GM23338 (cell line): ENCODE measurements around the gene BEST2. TPM values are rescaled to one million over a fixed set of nuclear protein-coding genes. Genes with fewer than 3 reads are reported as not detected.

ENCODE experiments used
- ATAC-seq: fragments of 200-7000 bp; cut with Tn5 transposase; 3 replicates; pipeline ENCODE4 v1.9.1; 2020
- DNase-seq: peaks from one replicate; pipeline ENCODE4 v3.0.0-alpha.2; 2015; ENCODE audit warnings: low spot score
- H2AFZ ChIP-seq: fragments of 200-600 bp; sonication (generic); 2 replicates; pipeline ENCODE4 v1.8.0; 2016; ENCODE audit warnings: antibody characterized with exemption, mild to moderate bottlenecking, moderate library complexity
- H3F3A ChIP-seq: fragments of 200-600 bp; sonication (generic); replicated peaks from 2 replicates; pipeline ENCODE4 v1.8.0; 2017; ENCODE audit warnings: antibody characterized with exemption, mixed run types, low read depth
- H3K27ac ChIP-seq: fragments of 200-600 bp; sonication (generic); 2 replicates; pipeline ENCODE4 v1.6.1; 2016; ENCODE audit warnings: low read depth
- H3K27me3 ChIP-seq: fragments of 200-600 bp; sonication (generic); 2 replicates; pipeline ENCODE4 v1.8.0; 2016; ENCODE audit warnings: mild to moderate bottlenecking, mixed run types, moderate library complexity; ENCODE audit not compliant: insufficient read depth
- H3K36me3 ChIP-seq: fragments of 200-600 bp; sonication (generic); 2 replicates; pipeline ENCODE4 v1.8.0; 2016; ENCODE audit warnings: mild to moderate bottlenecking; ENCODE audit not compliant: insufficient read depth
- H3K4me1 ChIP-seq: fragments of 200-600 bp; sonication (generic); 2 replicates; pipeline ENCODE4 v1.8.0; 2016; ENCODE audit warnings: mild to moderate bottlenecking, moderate library complexity; ENCODE audit not compliant: insufficient read depth
- H3K4me2 ChIP-seq: fragments of 200-600 bp; sonication (generic); 2 replicates; pipeline ENCODE4 v1.7.1; 2017; ENCODE audit warnings: mixed run types
- H3K4me3 ChIP-seq: fragments of 200-600 bp; sonication (generic); 2 replicates; pipeline ENCODE4 v1.6.1; 2016; ENCODE audit warnings: mixed run types
- H3K79me2 ChIP-seq: fragments of 200-600 bp; sonication (generic); replicated peaks from 2 replicates; pipeline ENCODE4 v1.8.0; 2017; ENCODE audit warnings: mild to moderate bottlenecking; ENCODE audit not compliant: insufficient read depth
- H3K9me2 ChIP-seq: fragments of 200-600 bp; sonication (generic); 2 replicates; pipeline ENCODE4 v1.8.0; 2017; ENCODE audit not compliant: insufficient read depth
- H4K20me1 ChIP-seq: fragments of 200-600 bp; sonication (generic); replicated peaks from 2 replicates; pipeline ENCODE4 v1.8.0; 2017; ENCODE audit warnings: mild to moderate bottlenecking; ENCODE audit not compliant: insufficient read depth
- H3K27ac Mint-ChIP-seq: 2 replicates; pipeline ENCODE4 v1.8.0; 2020; ENCODE audit warnings: inconsistent platforms, mild to moderate bottlenecking, moderate library complexity, mixed read lengths
- H3K27me3 Mint-ChIP-seq: 3 replicates; pipeline ENCODE4 v1.8.0; 2022; ENCODE audit warnings: low read depth, mild to moderate bottlenecking, moderate library complexity, mixed read lengths, inconsistent platforms; ENCODE audit not compliant: insufficient read depth, poor library complexity
- H3K36me3 Mint-ChIP-seq: 3 replicates; pipeline ENCODE4 v1.8.0; 2021; ENCODE audit warnings: low read depth, mild to moderate bottlenecking, inconsistent platforms, moderate library complexity, mixed read lengths
- H3K4me1 Mint-ChIP-seq: 3 replicates; pipeline ENCODE4 v1.8.0; 2020; ENCODE audit warnings: mild to moderate bottlenecking, inconsistent platforms, mixed read lengths
- H3K4me3 Mint-ChIP-seq: 3 replicates; pipeline ENCODE4 v1.8.0; 2021; ENCODE audit warnings: moderate library complexity, mild to moderate bottlenecking, inconsistent platforms, mixed read lengths
- H3K9me3 Mint-ChIP-seq: 3 replicates; pipeline ENCODE4 v1.8.0; 2020; ENCODE audit warnings: moderate library complexity, mild to moderate bottlenecking, inconsistent platforms, mixed read lengths
- CREB1 ChIP-seq: fragments of 250-450 bp; sonication (Bioruptor Pico); IDR thresholded peaks from 2 replicates; pipeline ENCODE4 v1.5.0; 2020; ENCODE audit warnings: low read depth, mild to moderate bottlenecking, moderate library complexity
- JUNB ChIP-seq: IDR thresholded peaks from one replicate; pipeline ENCODE4 v1.6.1; 2016; ENCODE audit warnings: antibody characterized with exemption; ENCODE audit not compliant: unreplicated experiment
- NANOG ChIP-seq: IDR thresholded peaks from 2 replicates; pipeline ENCODE4 v1.6.1; 2016; ENCODE audit warnings: antibody characterized with exemption, borderline replicate concordance
- ZNF114 ChIP-seq: fragments of 250-450 bp; sonication (Bioruptor Pico); IDR thresholded peaks from 2 replicates; pipeline ENCODE4 v1.5.0; 2020; ENCODE audit warnings: mild to moderate bottlenecking, moderate library complexity
- ZNF331 ChIP-seq: fragments of 250-450 bp; sonication (Bioruptor Pico); IDR thresholded peaks from 2 replicates; pipeline ENCODE4 v1.5.0; 2020; ENCODE audit warnings: low read depth, mild to moderate bottlenecking, moderate library complexity
- polyA plus RNA-seq: library from polyadenylated mRNA; unstranded; fragments of >200 nt; fragmentation: Nextera tagmentation; extraction: Ambion mirVana; gene quantifications from 2 replicates; pipeline ENCODE4 v1.2.1, GENCODE V29; 2016
- total RNA-seq: library from RNA; depleted of rRNA; stranded (reverse); fragments of >200 nt; shearing (Covaris generic); gene quantifications from 2 replicates; pipeline ENCODE4 v1.2.3, GENCODE V29; 2014
- TF ChIP-seq, protein P1 (sequence below): fragments of 250-450 bp; sonication (Bioruptor Pico); IDR thresholded peaks from 2 replicates; pipeline ENCODE4 v1.5.0; 2020; ENCODE audit warnings: mild to moderate bottlenecking, moderate library complexity
- TF ChIP-seq, protein P2 (sequence below): IDR thresholded peaks from 2 replicates; pipeline ENCODE4 v1.6.1; 2016; ENCODE audit warnings: antibody characterized with exemption
- TF ChIP-seq, protein P3 (sequence below), 2 experiments: fragments of 200-600 bp in 1 of 2; sonication (generic) in 1 of 2; conservative IDR thresholded peaks; 2 replicates each; pipeline versions ENCODE4 v1.5.1 to v1.6.1; 2016 to 2017; ENCODE audit warnings: antibody characterized with exemption in 2 of 2, low read depth in 2 of 2, mild to moderate bottlenecking in 2 of 2, moderate library complexity in 1 of 2

Gene BEST2
- total and polyA plus RNA-seq, 2 experiments from 2014 or later = 1.2 to 10.4 TPM

GRCh38 chr19:12736995-12737834 is 14.4 kb upstream of the BEST2 start, which contains the start of gene GET3 (continued):
- TF ChIP-seq, protein P1, sequence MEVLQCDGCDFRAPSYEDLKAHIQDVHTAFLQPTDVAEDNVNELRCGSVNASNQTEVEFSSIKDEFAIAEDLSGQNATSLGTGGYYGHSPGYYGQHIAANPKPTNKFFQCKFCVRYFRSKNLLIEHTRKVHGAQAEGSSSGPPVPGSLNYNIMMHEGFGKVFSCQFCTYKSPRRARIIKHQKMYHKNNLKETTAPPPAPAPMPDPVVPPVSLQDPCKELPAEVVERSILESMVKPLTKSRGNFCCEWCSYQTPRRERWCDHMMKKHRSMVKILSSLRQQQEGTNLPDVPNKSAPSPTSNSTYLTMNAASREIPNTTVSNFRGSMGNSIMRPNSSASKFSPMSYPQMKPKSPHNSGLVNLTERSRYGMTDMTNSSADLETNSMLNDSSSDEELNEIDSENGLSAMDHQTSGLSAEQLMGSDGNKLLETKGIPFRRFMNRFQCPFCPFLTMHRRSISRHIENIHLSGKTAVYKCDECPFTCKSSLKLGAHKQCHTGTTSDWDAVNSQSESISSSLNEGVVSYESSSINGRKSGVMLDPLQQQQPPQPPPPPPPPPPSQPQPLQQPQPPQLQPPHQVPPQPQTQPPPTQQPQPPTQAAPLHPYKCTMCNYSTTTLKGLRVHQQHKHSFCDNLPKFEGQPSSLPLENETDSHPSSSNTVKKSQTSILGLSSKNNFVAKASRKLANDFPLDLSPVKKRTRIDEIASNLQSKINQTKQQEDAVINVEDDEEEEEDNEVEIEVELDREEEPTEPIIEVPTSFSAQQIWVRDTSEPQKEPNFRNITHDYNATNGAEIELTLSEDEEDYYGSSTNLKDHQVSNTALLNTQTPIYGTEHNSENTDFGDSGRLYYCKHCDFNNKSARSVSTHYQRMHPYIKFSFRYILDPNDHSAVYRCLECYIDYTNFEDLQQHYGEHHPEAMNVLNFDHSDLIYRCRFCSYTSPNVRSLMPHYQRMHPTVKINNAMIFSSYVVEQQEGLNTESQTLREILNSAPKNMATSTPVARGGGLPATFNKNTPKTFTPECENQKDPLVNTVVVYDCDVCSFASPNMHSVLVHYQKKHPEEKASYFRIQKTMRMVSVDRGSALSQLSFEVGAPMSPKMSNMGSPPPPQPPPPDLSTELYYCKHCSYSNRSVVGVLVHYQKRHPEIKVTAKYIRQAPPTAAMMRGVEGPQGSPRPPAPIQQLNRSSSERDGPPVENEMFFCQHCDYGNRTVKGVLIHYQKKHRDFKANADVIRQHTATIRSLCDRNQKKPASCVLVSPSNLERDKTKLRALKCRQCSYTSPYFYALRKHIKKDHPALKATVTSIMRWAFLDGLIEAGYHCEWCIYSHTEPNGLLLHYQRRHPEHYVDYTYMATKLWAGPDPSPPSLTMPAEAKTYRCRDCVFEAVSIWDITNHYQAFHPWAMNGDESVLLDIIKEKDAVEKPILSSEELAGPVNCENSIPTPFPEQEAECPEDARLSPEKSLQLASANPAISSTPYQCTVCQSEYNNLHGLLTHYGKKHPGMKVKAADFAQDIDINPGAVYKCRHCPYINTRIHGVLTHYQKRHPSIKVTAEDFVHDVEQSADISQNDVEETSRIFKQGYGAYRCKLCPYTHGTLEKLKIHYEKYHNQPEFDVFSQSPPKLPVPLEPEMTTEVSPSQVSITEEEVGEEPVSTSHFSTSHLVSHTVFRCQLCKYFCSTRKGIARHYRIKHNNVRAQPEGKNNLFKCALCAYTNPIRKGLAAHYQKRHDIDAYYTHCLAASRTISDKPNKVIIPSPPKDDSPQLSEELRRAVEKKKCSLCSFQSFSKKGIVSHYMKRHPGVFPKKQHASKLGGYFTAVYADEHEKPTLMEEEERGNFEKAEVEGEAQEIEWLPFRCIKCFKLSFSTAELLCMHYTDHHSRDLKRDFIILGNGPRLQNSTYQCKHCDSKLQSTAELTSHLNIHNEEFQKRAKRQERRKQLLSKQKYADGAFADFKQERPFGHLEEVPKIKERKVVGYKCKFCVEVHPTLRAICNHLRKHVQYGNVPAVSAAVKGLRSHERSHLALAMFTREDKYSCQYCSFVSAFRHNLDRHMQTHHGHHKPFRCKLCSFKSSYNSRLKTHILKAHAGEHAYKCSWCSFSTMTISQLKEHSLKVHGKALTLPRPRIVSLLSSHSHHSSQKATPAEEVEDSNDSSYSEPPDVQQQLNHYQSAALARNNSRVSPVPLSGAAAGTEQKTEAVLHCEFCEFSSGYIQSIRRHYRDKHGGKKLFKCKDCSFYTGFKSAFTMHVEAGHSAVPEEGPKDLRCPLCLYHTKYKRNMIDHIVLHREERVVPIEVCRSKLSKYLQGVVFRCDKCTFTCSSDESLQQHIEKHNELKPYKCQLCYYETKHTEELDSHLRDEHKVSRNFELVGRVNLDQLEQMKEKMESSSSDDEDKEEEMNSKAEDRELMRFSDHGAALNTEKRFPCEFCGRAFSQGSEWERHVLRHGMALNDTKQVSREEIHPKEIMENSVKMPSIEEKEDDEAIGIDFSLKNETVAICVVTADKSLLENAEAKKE (CRISPR knock-in tag) = no peak
- TF ChIP-seq, protein P2, sequence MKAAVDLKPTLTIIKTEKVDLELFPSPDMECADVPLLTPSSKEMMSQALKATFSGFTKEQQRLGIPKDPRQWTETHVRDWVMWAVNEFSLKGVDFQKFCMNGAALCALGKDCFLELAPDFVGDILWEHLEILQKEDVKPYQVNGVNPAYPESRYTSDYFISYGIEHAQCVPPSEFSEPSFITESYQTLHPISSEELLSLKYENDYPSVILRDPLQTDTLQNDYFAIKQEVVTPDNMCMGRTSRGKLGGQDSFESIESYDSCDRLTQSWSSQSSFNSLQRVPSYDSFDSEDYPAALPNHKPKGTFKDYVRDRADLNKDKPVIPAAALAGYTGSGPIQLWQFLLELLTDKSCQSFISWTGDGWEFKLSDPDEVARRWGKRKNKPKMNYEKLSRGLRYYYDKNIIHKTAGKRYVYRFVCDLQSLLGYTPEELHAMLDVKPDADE = peak; percentile 54; the same call in 1 of the 2 replicates
- TF ChIP-seq CREB1 (CRISPR knock-in tag) = 0 out of 2 replicates have a peak, but pooled peaks have one; percentile 33
- TF ChIP-seq JUNB = no peak
- no peak for TF ChIP-seq ZNF331 (CRISPR knock-in tag)
- no peak for TF ChIP-seq ZNF114 (CRISPR knock-in tag)

DNA sequence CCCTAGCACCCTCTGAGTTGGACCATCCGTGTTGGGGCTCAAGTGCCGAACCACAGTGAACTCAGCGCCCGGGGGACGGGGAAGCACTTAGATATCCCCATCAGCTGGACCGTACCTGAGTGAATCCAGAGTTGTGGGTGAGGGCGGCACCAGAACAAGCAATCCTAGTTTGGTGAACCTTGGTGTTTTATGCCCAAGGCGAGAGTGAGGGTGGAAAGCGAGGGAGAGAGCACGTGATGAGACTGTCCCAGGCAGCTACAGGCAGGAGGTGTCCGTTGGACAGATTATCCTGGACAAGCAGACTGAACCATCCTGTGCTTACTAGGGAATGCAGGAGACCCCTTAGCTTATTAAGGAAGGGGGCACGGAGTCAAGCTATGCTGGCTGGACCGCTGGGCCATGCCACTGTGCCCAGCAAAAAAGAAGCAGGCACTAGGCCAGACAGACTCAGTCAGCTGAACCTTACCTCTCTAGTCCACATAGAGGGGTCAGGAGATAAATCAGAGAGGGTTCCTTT is 13.7 kb upstream of the BEST2 start:
- H3F3A ChIP-seq = peaks cover 4% of the 10 kb centered on the region; the same call in 1 of the 2 replicates
- Mint-ChIP-seq H3K4me3 (peak overlapping the region; percentile 100), H3K9me3 (no peaks in the 10 kb centered on the region), H3K36me3 (peaks cover 26% of the 10 kb centered on the region), H3K27me3 (peaks cover 11% of the 10 kb centered on the region), H3K27ac (peak overlapping the region; percentile 99), H3K4me1 (peaks cover 11% of the 10 kb centered on the region)
- no peak for DNase-seq
- H3K27ac ChIP-seq = no peak overlapping the region
- peaks cover 26% of the 10 kb centered on the region for H3K79me2 ChIP-seq
- H3K27me3 ChIP-seq = no peaks in the 10 kb centered on the region
- no peak for ATAC-seq
- peaks cover 4% of the 10 kb centered on the region; the same call in 1 of the 2 replicates for H3K4me1 ChIP-seq
- peak overlapping the region; percentile 57 for H3K4me3 ChIP-seq
- peaks cover 10% of the 10 kb centered on the region for H4K20me1 ChIP-seq
- peak overlapping the region; percentile 93 for H3K4me2 ChIP-seq
- no peaks in the 10 kb centered on the region; the same call in 1 of the 2 replicates for H3K36me3 ChIP-seq
- no peaks in the 10 kb centered on the region for H3K9me2 ChIP-seq
- no peak overlapping the region for H2AFZ ChIP-seq
- TF ChIP-seq, protein P2 = no peak
- TF ChIP-seq NANOG (no peak), CREB1 (CRISPR knock-in tag) (no peak)
- TF ChIP-seq, protein P3, sequence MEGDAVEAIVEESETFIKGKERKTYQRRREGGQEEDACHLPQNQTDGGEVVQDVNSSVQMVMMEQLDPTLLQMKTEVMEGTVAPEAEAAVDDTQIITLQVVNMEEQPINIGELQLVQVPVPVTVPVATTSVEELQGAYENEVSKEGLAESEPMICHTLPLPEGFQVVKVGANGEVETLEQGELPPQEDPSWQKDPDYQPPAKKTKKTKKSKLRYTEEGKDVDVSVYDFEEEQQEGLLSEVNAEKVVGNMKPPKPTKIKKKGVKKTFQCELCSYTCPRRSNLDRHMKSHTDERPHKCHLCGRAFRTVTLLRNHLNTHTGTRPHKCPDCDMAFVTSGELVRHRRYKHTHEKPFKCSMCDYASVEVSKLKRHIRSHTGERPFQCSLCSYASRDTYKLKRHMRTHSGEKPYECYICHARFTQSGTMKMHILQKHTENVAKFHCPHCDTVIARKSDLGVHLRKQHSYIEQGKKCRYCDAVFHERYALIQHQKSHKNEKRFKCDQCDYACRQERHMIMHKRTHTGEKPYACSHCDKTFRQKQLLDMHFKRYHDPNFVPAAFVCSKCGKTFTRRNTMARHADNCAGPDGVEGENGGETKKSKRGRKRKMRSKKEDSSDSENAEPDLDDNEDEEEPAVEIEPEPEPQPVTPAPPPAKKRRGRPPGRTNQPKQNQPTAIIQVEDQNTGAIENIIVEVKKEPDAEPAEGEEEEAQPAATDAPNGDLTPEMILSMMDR (conservative IDR thresholded peaks at IDR 0.05; ENCODE audit: low read depth in 2 of 2) = no peak
